Hepatocyte (in vitro differentiated cells): ENCODE results near the gene NKX2-1. TPM values are rescaled to one million over a fixed set of nuclear protein-coding genes. Genes with fewer than 3 reads are reported as not detected.

Experiments used
- DNase-seq: peaks from one replicate; pipeline ENCODE4 v3.0.0-alpha.2; 2016; ENCODE audit warnings: low spot score
- H2AFZ ChIP-seq: fragments of 200-600 bp; sonication (generic); 2 replicates; pipeline ENCODE4 v1.6.0; 2016; ENCODE audit warnings: antibody characterized with exemption, mild to moderate bottlenecking
- H3K27ac ChIP-seq: fragments of 200-600 bp; sonication (generic); 2 replicates; pipeline ENCODE4 v1.5.1; 2016; ENCODE audit warnings: mild to moderate bottlenecking
- H3K27me3 ChIP-seq: fragments of 200-600 bp; sonication (generic); 2 replicates; pipeline ENCODE4 v1.6.1; 2016
- H3K36me3 ChIP-seq: fragments of 200-600 bp; sonication (generic); replicated peaks from 2 replicates; pipeline ENCODE4 v1.5.1; 2016; ENCODE audit warnings: low read depth; ENCODE audit not compliant: insufficient read depth
- H3K4me1 ChIP-seq: fragments of 200-600 bp; sonication (generic); 2 replicates; pipeline ENCODE4 v1.5.1; 2016; ENCODE audit warnings: mild to moderate bottlenecking, moderate library complexity; ENCODE audit not compliant: insufficient read depth
- H3K4me2 ChIP-seq: fragments of 200-600 bp; sonication (generic); 2 replicates; pipeline ENCODE4 v1.6.0; 2016
- H3K4me3 ChIP-seq: fragments of 200-600 bp; sonication (generic); 2 replicates; pipeline ENCODE4 v1.5.1; 2016; ENCODE audit warnings: mild to moderate bottlenecking
- H3K79me2 ChIP-seq: fragments of 200-600 bp; sonication (generic); 2 replicates; pipeline ENCODE4 v1.6.0; 2017; ENCODE audit warnings: mild to moderate bottlenecking
- H3K9me2 ChIP-seq: fragments of 200-600 bp; sonication (generic); replicated peaks from 2 replicates; pipeline ENCODE4 v1.6.0; 2017; ENCODE audit warnings: mild to moderate bottlenecking; ENCODE audit not compliant: insufficient read depth
- H3K9me3 ChIP-seq: fragments of 200-600 bp; sonication (generic); 2 replicates; pipeline ENCODE4 v1.5.1; 2016; ENCODE audit warnings: low read depth, mild to moderate bottlenecking
- H4K20me1 ChIP-seq: fragments of 200-600 bp; sonication (generic); 2 replicates; pipeline ENCODE4 v1.6.0; 2016; ENCODE audit warnings: mild to moderate bottlenecking; ENCODE audit not compliant: insufficient read depth, poor library complexity, severe bottlenecking
- CTCF ChIP-seq: fragments of 200-600 bp; sonication (generic); IDR thresholded peaks from 2 replicates; pipeline ENCODE4 v1.5.1; 2016; ENCODE audit warnings: antibody characterized with exemption, mild to moderate bottlenecking; ENCODE audit not compliant: poor library complexity
- EZH2 ChIP-seq: fragments of 200-600 bp; sonication (generic); IDR thresholded peaks from 2 replicates; pipeline ENCODE4 v1.6.1; 2016; ENCODE audit warnings: antibody characterized with exemption, mild to moderate bottlenecking, borderline replicate concordance
- EZH2phosphoT487 ChIP-seq: fragments of 200-600 bp; sonication (generic); IDR thresholded peaks from one replicate; pipeline ENCODE4 v1.6.1; 2018; ENCODE audit warnings: antibody characterized with exemption, mild to moderate bottlenecking, low read depth, moderate library complexity; ENCODE audit not compliant: unreplicated experiment, severe bottlenecking
- WGBS: methylation state at CpG from one replicate; pipeline ENCODE4 v1.1.6; 2016; ENCODE audit warnings: low lambda C conversion rate; ENCODE audit errors: missing lambda C conversion rate; 5-methylcytosine and 5-hydroxymethylcytosine counted together
- polyA plus RNA-seq: library from polyadenylated mRNA; unstranded; fragments of >200 nt; fragmentation: Nextera tagmentation; extraction: Ambion mirVana; gene quantifications from 2 replicates; pipeline ENCODE4 v1.2.1, GENCODE V29; 2016
- total RNA-seq: library from RNA; depleted of rRNA; stranded (reverse); fragments of >200 nt; gene quantifications from 2 replicates; pipeline ENCODE4 v1.2.3, GENCODE V29; 2014

NKX2-1 gene
- total and polyA plus RNA-seq, 2 experiments from 2014 or later = 2.2 to 2.7 TPM

- WGBS = 10% methylated on average over 14 of the region's 14 CpGs
- H4K20me1 ChIP-seq = no peaks in the 10 kb centered on the region
- no peak overlapping the region for H3K4me2 ChIP-seq
- H3K79me2 ChIP-seq = no peaks in the 10 kb centered on the region
- DNase-seq = no peak
- no peaks in the 10 kb centered on the region for H3K9me2 ChIP-seq
- H2AFZ ChIP-seq = no peak overlapping the region
- peaks cover 98% of the 10 kb centered on the region for H3K27me3 ChIP-seq
- no peaks in the 10 kb centered on the region for H3K9me3 ChIP-seq
- no peak for TF ChIP-seq CTCF
- TF ChIP-seq EZH2phosphoT487 = peak; percentile 46
- peak; percentile 91 for TF ChIP-seq EZH2
- no peak overlapping the region for H3K4me3 ChIP-seq
- H3K4me1 ChIP-seq = no peaks in the 10 kb centered on the region
- H3K36me3 ChIP-seq = no peaks in the 10 kb centered on the region
- no peak overlapping the region for H3K27ac ChIP-seq
These were observed 10.7 kb downstream of the NKX2-1 start for GRCh38 chr14:36509069-36509917.

GRCh38 chr14:36508418-36509068 lies 11.5 kb downstream of the NKX2-1 start:
- Histone ChIP-seq H3K27ac (no peak overlapping the region), H3K4me3 (no peak overlapping the region), H3K9me2 (no peaks in the 10 kb centered on the region), H4K20me1 (no peaks in the 10 kb centered on the region), H3K36me3 (no peaks in the 10 kb centered on the region), H3K27me3 (peaks cover 98% of the 10 kb centered on the region), H2AFZ (no peak overlapping the region), H3K4me1 (no peaks in the 10 kb centered on the region), H3K79me2 (no peaks in the 10 kb centered on the region), H3K4me2 (peak overlapping the region; percentile 0), H3K9me3 (no peaks in the 10 kb centered on the region)
- WGBS = 2% methylated on average over 22 of the region's 32 CpGs
- TF ChIP-seq EZH2 (no peak), CTCF (no peak), EZH2phosphoT487 (no peak)
- DNase-seq = no peak

- Histone ChIP-seq H3K27me3 (peaks cover 98% of the 10 kb centered on the region), H3K4me3 (no peak overlapping the region), H3K9me2 (no peaks in the 10 kb centered on the region), H3K4me2 (peak overlapping the region; percentile 0), H3K36me3 (no peaks in the 10 kb centered on the region), H3K9me3 (no peaks in the 10 kb centered on the region), H4K20me1 (no peaks in the 10 kb centered on the region), H3K79me2 (no peaks in the 10 kb centered on the region), H3K27ac (no peak overlapping the region), H3K4me1 (no peaks in the 10 kb centered on the region), H2AFZ (no peak overlapping the region)
- DNase-seq = no peak
- no peak for TF ChIP-seq EZH2phosphoT487
- TF ChIP-seq CTCF = no peak
- no peak for TF ChIP-seq EZH2
- 7% methylated on average over 16 of the region's 28 CpGs for WGBS
These were observed 12.1 kb downstream of the NKX2-1 start for GRCh38 chr14:36507847-36508417.
